ENCODE measurements around the gene JDP2. TPM values are rescaled to one million over a fixed set of nuclear protein-coding genes. Genes with fewer than 3 reads are reported as not detected.

JDP2 gene
- total RNA-seq, 1 experiment from 2014 or later = 22.8 TPM

GRCh38 chr14:75511201-75511600 is 83.4 kb downstream of the JDP2 start:
- H4K20me1 ChIP-seq (ENCODE audit: control insufficient read depth, insufficient read depth, insufficient read length) = no peaks in the 10 kb centered on the region
- no peak overlapping the region for H3K9ac ChIP-seq (ENCODE audit: extremely low read depth, insufficient read length, low read length)
- Mint-ChIP-seq H3K4me3 (no peak overlapping the region), H3K4me1 (peaks cover 10 to 16% of the 10 kb centered on the region in 2 experiments), H3K36me3 (ENCODE audit: insufficient read depth in 1 of 3, low read depth in 3 of 3) (peaks cover 0 to 2% (median 0%) of the 10 kb centered on the region in 3 experiments; a peak in 1 of 7 replicates), H3K27ac (no peak overlapping the region), H3K27me3 (ENCODE audit: low read depth) (no peaks in the 10 kb centered on the region), H3K9me3 (peaks cover 3 to 5% of the 10 kb centered on the region in 2 experiments; a peak in 4 of 5 replicates)
- no peaks in the 10 kb centered on the region; the same call in 1 of the 2 replicates for H3K4me1 ChIP-seq (ENCODE audit: insufficient read depth, low read length)
- H3K14ac ChIP-seq (ENCODE audit: insufficient read depth, low read length) = no peak overlapping the region
- no peak overlapping the region for H2BK5ac ChIP-seq (ENCODE audit: insufficient read length, low read length)
- no peak overlapping the region for H2AK5ac ChIP-seq (ENCODE audit: insufficient read length, low read length)
- H2BK15ac ChIP-seq (ENCODE audit: low read depth, low read length) = no peak overlapping the region
- no peak overlapping the region for H3K18ac ChIP-seq (ENCODE audit: insufficient read length, low read depth, low read length)
- no peak for TF ChIP-seq CTCF (conservative IDR thresholded peaks at IDR 0.05)
- no peaks in the 10 kb centered on the region for H3K79me1 ChIP-seq (ENCODE audit: insufficient read depth, low read depth, low read length, poor library complexity, severe bottlenecking)
- H3K27me3 ChIP-seq (ENCODE audit: insufficient read depth, low read length) = no peaks in the 10 kb centered on the region
- no peak overlapping the region for H2BK12ac ChIP-seq (ENCODE audit: insufficient read length, low read depth, low read length)
- no peak overlapping the region for H4K91ac ChIP-seq (ENCODE audit: insufficient read length, low read depth, low read length)
- no peak overlapping the region for H3K23ac ChIP-seq (ENCODE audit: insufficient read length, low read depth, low read length)
- no peak overlapping the region for H2BK120ac ChIP-seq (ENCODE audit: low read depth, low read length, poor library complexity, severe bottlenecking)
- H3T11ph ChIP-seq (ENCODE audit: low read length) = no peak overlapping the region
- H3K23me2 ChIP-seq (ENCODE audit: insufficient read length, low read depth, low read length, poor library complexity, severe bottlenecking) = peaks cover 3% of the 10 kb centered on the region
- H3K79me2 ChIP-seq (ENCODE audit: insufficient read depth, low read length) = no peaks in the 10 kb centered on the region
- no peak overlapping the region for H3K27ac ChIP-seq (ENCODE audit: insufficient read length, low read depth, low read length)
- H4K8ac ChIP-seq (replicated peaks; ENCODE audit: insufficient read length, low read depth, low read length) = no peak overlapping the region
- no peak for DNase-seq
- no peak overlapping the region for H2AFZ ChIP-seq (ENCODE audit: low read length)
- H3K9me3 ChIP-seq (ENCODE audit: control insufficient read depth, low read depth, low read length) = no peaks in the 10 kb centered on the region
- H3K4ac ChIP-seq (ENCODE audit: low read depth, low read length) = no peak overlapping the region
- no peak overlapping the region for H3K4me2 ChIP-seq (ENCODE audit: insufficient read depth, insufficient read length, low read length)
- no peak overlapping the region for H3K56ac ChIP-seq (ENCODE audit: insufficient read length, low read depth, low read length)
- H4K5ac ChIP-seq (ENCODE audit: insufficient read length, low read depth, low read length) = no peak overlapping the region
- no peak overlapping the region for H2BK20ac ChIP-seq (ENCODE audit: low read depth, low read length, poor library complexity, severe bottlenecking)
